Spleen (tissue), 11 donors: ENCODE results near the gene MED9. TPM values are rescaled to one million over a fixed set of nuclear protein-coding genes. Genes with fewer than 3 reads are reported as not detected.

Source experiments
- DNase-seq: peaks from one replicate; pipeline ENCODE4 v3.0.0-alpha.2; 2020
- H3K27ac ChIP-seq, 8 donors: fragments of 200-600 bp; sonication (generic) in 7 of 8; 1 replicate in 4 of 8; 2 replicates in 4 of 8; pipeline versions ENCODE4 v1.5.0 to v1.8.0; 2016 to 2021; ENCODE audit warnings: inconsistent platforms in 4 of 8, mild to moderate bottlenecking in 4 of 8, moderate library complexity in 1 of 8
- H3K27me3 ChIP-seq, 7 donors: fragments of 200-600 bp; sonication (generic) in 6 of 7; replicated peaks in 1 of 7; 1 replicate in 4 of 7; 2 replicates in 3 of 7; pipeline versions ENCODE4 v1.5.0 to v1.8.0; 2016 to 2021; ENCODE audit warnings: inconsistent platforms in 3 of 7, mild to moderate bottlenecking in 1 of 7
- H3K36me3 ChIP-seq, 6 donors: fragments of 200-600 bp; sonication (generic) in 5 of 6; 1 replicate in 4 of 6; 2 replicates in 2 of 6; pipeline versions ENCODE4 v1.5.0 to v1.8.0; 2016 to 2021; ENCODE audit warnings: inconsistent platforms in 2 of 6
- H3K4me1 ChIP-seq, 6 donors: fragments of 200-600 bp; sonication (generic) in 5 of 6; 1 replicate in 3 of 6; 2 replicates in 3 of 6; pipeline versions ENCODE4 v1.5.0 to v1.8.0; 2016 to 2021; ENCODE audit warnings: inconsistent platforms in 3 of 6
- H3K4me3 ChIP-seq, 8 donors: fragments of 200-600 bp; sonication (generic) in 7 of 8; 1 replicate in 4 of 8; 2 replicates in 4 of 8; pipeline versions ENCODE4 v1.5.0 to v1.8.0; 2016 to 2021; ENCODE audit warnings: inconsistent platforms in 4 of 8, mild to moderate bottlenecking in 4 of 8, moderate library complexity in 2 of 8
- H3K9me3 ChIP-seq, 8 donors: fragments of 200-600 bp; sonication (generic) in 7 of 8; 1 replicate in 4 of 8; 2 replicates in 4 of 8; pipeline versions ENCODE4 v1.5.0 to v1.8.0; 2016 to 2021; ENCODE audit warnings: inconsistent platforms in 4 of 8
- CTCF ChIP-seq, 11 experiments: fragments of 200-600 bp in 7 of 11; fragments of 450-650 bp in 4 of 11; sonication (generic) in 4 of 11; IDR thresholded peaks in 8 of 11; conservative IDR thresholded peaks in 3 of 11; 1 replicate in 7 of 11; 2 replicates in 4 of 11; pipeline versions ENCODE4 v1.4.0 to v1.8.0; 2016 to 2021; ENCODE audit warnings: antibody characterized with exemption in 11 of 11, inconsistent platforms in 4 of 11, mild to moderate bottlenecking in 1 of 11
- POLR2A ChIP-seq, 3 donors: fragments of 450-650 bp; IDR thresholded peaks; one replicate each; pipeline ENCODE4 v1.5.1; 2017; ENCODE audit warnings: antibody characterized with exemption in 3 of 3, mild to moderate bottlenecking in 1 of 3
- POLR2AphosphoS5 ChIP-seq, 3 donors: sonication (generic); formaldehyde crosslinking; IDR thresholded peaks; one replicate each; pipeline ENCODE4 v1.5.1; 2017; ENCODE audit warnings: antibody characterized with exemption in 3 of 3
- WGBS, 5 donors: extraction: QIAGEN DNeasy Blood & Tissue Kit in 3 of 5; methylation state at CpG; one replicate each; pipeline versions ENCODE4 v1.1.5 to v1.1.7; 2013 to 2018; 5-methylcytosine and 5-hydroxymethylcytosine counted together
- intact Hi-C: fragments of 100-400 bp; cut with DNase I; formaldehyde crosslinking; loops from one replicate; pipeline ENCODE4 v1.15.0; 2023; ENCODE audit warnings: low total_unique reads
- polyA plus RNA-seq, 3 donors: library from polyadenylated mRNA; stranded (reverse); fragments of 200-250 nt; gene quantifications; one replicate each; pipeline ENCODE4 v1.2.1, GENCODE V29; 2013
- total RNA-seq, 7 donors: library from RNA; depleted of rRNA in 3 of 7; stranded (reverse); fragments of >200 nt in 3 of 7; fragmentation: NEBNext Ultra II Directional in 4 of 7; extraction: Animal tissue kit (Norgen Biotek cat#: 25700) in 4 of 7; gene quantifications; one replicate each; pipeline versions ENCODE4 v1.1.0 to v1.2.1, GENCODE V29; 2016 to 2021
- donor health status: healthy with polysubstance abuse.
- donor health status: DM: no; HTN: no; CAD: no; lungs with moderate emphysema.
- donor health status: DM: no; HTN: no; CAD: no.
- donor health status: Bipolar disorder and iron deficiency.
- donor health status: healthy.
- donor health status: DM: no; HTN: no; CAD: no.
- donor health status: DM: yes; HTN: yes; CAD: no.

Gene MED9
- total and polyA plus RNA-seq, 10 donors = 8.5 to 19.2 (median 14.1) TPM

- WGBS, 5 donors = 88 to 97% (median 92%) methylated on average over 7 to 9 of the region's 9 CpGs
- TF ChIP-seq POLR2A (IDR thresholded peaks at IDR 0.05) = no peak
- no peak for TF ChIP-seq POLR2AphosphoS5 (IDR thresholded peaks at IDR 0.05)
- no peak for TF ChIP-seq CTCF (IDR thresholded peaks at IDR 0.05 in 8 of 11, conservative IDR thresholded peaks at IDR 0.05 in 3 of 11)
Measured at GRCh38 chr17:17437461-17437860, 39.3 kb upstream of the MED9 start.

GRCh38 chr17:17437893-17438292 lies 38.9 kb upstream of the MED9 start:
- Histone ChIP-seq H3K4me1 (peaks cover 0 to 20% (median 6%) of the 10 kb centered on the region in 6 donors), H3K9me3 (no peaks in the 10 kb centered on the region), H3K27ac (no peak overlapping the region), H3K4me3 (no peak overlapping the region), H3K36me3 (no peaks in the 10 kb centered on the region), H3K27me3 (no peaks in the 10 kb centered on the region)
- TF ChIP-seq CTCF (IDR thresholded peaks at IDR 0.05 in 8 of 11, conservative IDR thresholded peaks at IDR 0.05 in 3 of 11) = no peak
- TF ChIP-seq POLR2AphosphoS5 (IDR thresholded peaks at IDR 0.05) = no peak
- no peak for TF ChIP-seq POLR2A (IDR thresholded peaks at IDR 0.05)
- intact Hi-C loops = loop anchor here (5.0 kb wide), 1 partner anchor 81 kb away; no protein-coding TSS in a partner anchor
- no peak for DNase-seq
- WGBS, 5 donors = 91 to 95% (median 92%) methylated on average over 3 of the region's 3 CpGs

More at GRCh38 chr17:17437461-17437860, 39.3 kb upstream of the MED9 start:
- H3K4me3 ChIP-seq = no peak overlapping the region
- no peak overlapping the region for H3K27ac ChIP-seq
- no peaks in the 10 kb centered on the region for H3K36me3 ChIP-seq
- DNase-seq = no peak
- intact Hi-C loops = loop anchor here (5.0 kb wide), 1 partner anchor 80 kb away; no protein-coding TSS in a partner anchor
- H3K4me1 ChIP-seq = peaks cover 0 to 21% (median 6%) of the 10 kb centered on the region in 6 donors
- H3K9me3 ChIP-seq = no peaks in the 10 kb centered on the region
- H3K27me3 ChIP-seq = no peaks in the 10 kb centered on the region

GRCh38 chr17:17440010-17440843 lies 36.6 kb upstream of the MED9 start:
- DNase-seq = peak; percentile 88
- peaks cover 0 to 20% (median 6%) of the 10 kb centered on the region in 6 donors for H3K4me1 ChIP-seq
- intact Hi-C loops = no loop called here
- no peak overlapping the region for H3K4me3 ChIP-seq
- no peaks in the 10 kb centered on the region for H3K27me3 ChIP-seq
- peak overlapping the region in 4 of 8 donors; percentile 63 to 74 (median 68) for H3K27ac ChIP-seq
- WGBS, 5 donors = 63 to 75% (median 68%) methylated on average over 8 to 11 of the region's 11 CpGs
- H3K36me3 ChIP-seq = no peaks in the 10 kb centered on the region
- H3K9me3 ChIP-seq = no peaks in the 10 kb centered on the region
- TF ChIP-seq POLR2AphosphoS5 (IDR thresholded peaks at IDR 0.05) (no peak), CTCF (IDR thresholded peaks at IDR 0.05 in 8 of 11, conservative IDR thresholded peaks at IDR 0.05 in 3 of 11) (peak; percentile 53 to 86 (median 75)), POLR2A (IDR thresholded peaks at IDR 0.05) (no peak)
